Epidermal melanocyte (primary cell): ENCODE results near the gene TMEM272.
"Not testable (repeated sequence)": the region's sequence is repeated elsewhere in the genome, so short reads cannot be mapped to it uniquely, and the experiment has no call there.

ENCODE experiments used
- DNase-seq: peaks from one replicate; pipeline ENCODE4 v3.0.0; 2011; ENCODE audit warnings: low spot score; ENCODE audit not compliant: insufficient read length

TMEM272 gene

GRCh38 chr13:51825681-51826254 is 19.2 kb downstream of the TMEM272 start:
- DNase-seq: no peak

- DNase-seq: no peak
Observed at GRCh38 chr13:51825165-51825592, 19.8 kb downstream of the TMEM272 start.

GRCh38 chr13:51824712-51825111 is 20.3 kb downstream of the TMEM272 start:
- not testable (repeated sequence) for DNase-seq

GRCh38 chr13:51823863-51824262 is 21.1 kb downstream of the TMEM272 start:
- no peak for DNase-seq

GRCh38 chr13:51823359-51823758 is 21.6 kb downstream of the TMEM272 start:
- DNase-seq: no peak

GRCh38 chr13:51822106-51822815 is 22.7 kb downstream of the TMEM272 start:
- no peak for DNase-seq

- DNase-seq: no peak
Observed at GRCh38 chr13:51821606-51822005, 23.4 kb downstream of the TMEM272 start.

GRCh38 chr13:51820016-51820597 is 24.9 kb downstream of the TMEM272 start:
- no peak for DNase-seq

- DNase-seq: no peak
Observed at GRCh38 chr13:51819544-51819943, 25.4 kb downstream of the TMEM272 start.

- no peak for DNase-seq
Observed at GRCh38 chr13:51818781-51819511, 26.0 kb downstream of the TMEM272 start.

- DNase-seq: no peak
Observed at GRCh38 chr13:51818276-51818675, 26.7 kb downstream of the TMEM272 start.

GRCh38 chr13:51817717-51818116 is 27.3 kb downstream of the TMEM272 start:
- no peak for DNase-seq

- DNase-seq: no peak
Observed at GRCh38 chr13:51816604-51817249, 28.2 kb downstream of the TMEM272 start.

GRCh38 chr13:51815848-51816247 is 29.1 kb downstream of the TMEM272 start:
- no peak for DNase-seq

- DNase-seq: peak; percentile 30
Observed at GRCh38 chr13:51814825-51815650, 29.9 kb downstream of the TMEM272 start.

GRCh38 chr13:51814071-51814470 is 30.9 kb downstream of the TMEM272 start:
- DNase-seq: no peak

GRCh38 chr13:51811920-51812451 is 33.0 kb downstream of the TMEM272 start:
- DNase-seq: no peak

GRCh38 chr13:51811046-51811445 is 33.9 kb downstream of the TMEM272 start:
- DNase-seq: no peak

- DNase-seq: no peak
Observed at GRCh38 chr13:51808811-51809210, 36.2 kb downstream of the TMEM272 start.

GRCh38 chr13:51807041-51807440 is 37.9 kb downstream of the TMEM272 start:
- DNase-seq: no peak
